Neuronal stem cell (in vitro differentiated cells): ENCODE data around the gene ZNHIT3.
"Not testable (repeated sequence)": the region's sequence is repeated elsewhere in the genome, so short reads cannot be mapped to it uniquely, and the experiment has no call there.

ENCODE experiments used
- DNase-seq: peaks from one replicate; pipeline ENCODE4 v3.0.0-alpha.2; 2013; ENCODE audit warnings: low spot score
- H2AFZ ChIP-seq: one replicate; pipeline ENCODE4 v1.6.1; 2013; ENCODE audit warnings: mild to moderate bottlenecking, low read length, inconsistent platforms
- H2AK5ac ChIP-seq: 2 replicates; pipeline ENCODE4 v1.6.1; 2013; ENCODE audit warnings: low read depth, mild to moderate bottlenecking, inconsistent platforms, low read length, moderate library complexity, mixed read lengths
- H2BK120ac ChIP-seq: 2 replicates; pipeline ENCODE4 v1.6.1; 2013; ENCODE audit warnings: low read depth, mild to moderate bottlenecking, inconsistent platforms, low read length, moderate library complexity, mixed read lengths
- H2BK12ac ChIP-seq: one replicate; pipeline ENCODE4 v1.6.1; 2013; ENCODE audit warnings: low read length, inconsistent platforms
- H2BK15ac ChIP-seq: 2 replicates; pipeline ENCODE4 v1.6.1; 2013; ENCODE audit warnings: mild to moderate bottlenecking, low read length, inconsistent platforms, mixed read lengths
- H2BK5ac ChIP-seq: one replicate; pipeline ENCODE4 v1.6.1; 2013; ENCODE audit warnings: inconsistent platforms, mild to moderate bottlenecking, low read length, moderate library complexity
- H3K14ac ChIP-seq: one replicate; pipeline ENCODE4 v1.6.1; 2013; ENCODE audit warnings: low read length, inconsistent platforms
- H3K18ac ChIP-seq: 2 replicates; pipeline ENCODE4 v1.6.1; 2013; ENCODE audit warnings: low read length, inconsistent platforms
- H3K23ac ChIP-seq: 2 replicates; pipeline ENCODE4 v1.6.1; 2013; ENCODE audit warnings: low read depth, mild to moderate bottlenecking, mixed read lengths, low read length, inconsistent platforms; ENCODE audit not compliant: poor library complexity
- H3K27ac ChIP-seq: replicated peaks from 3 replicates; pipeline ENCODE4 v1.5.1; 2013; ENCODE audit warnings: low read length, inconsistent platforms
- H3K27me3 ChIP-seq, 3 experiments: 2 replicates each; pipeline ENCODE4 v1.6.1; 2013; ENCODE audit warnings: low read length in 3 of 3, mild to moderate bottlenecking in 2 of 3, inconsistent platforms in 1 of 3, low read depth in 1 of 3, mixed read lengths in 1 of 3, moderate library complexity in 1 of 3; ENCODE audit not compliant: control insufficient read depth in 3 of 3, insufficient read depth in 3 of 3
- H3K36me3 ChIP-seq, 2 donors: replicated peaks in 1 of 2; 2 replicates each; pipeline ENCODE4 v1.6.1; 2013; ENCODE audit warnings: low read length in 2 of 2; ENCODE audit not compliant: control insufficient read depth in 2 of 2, insufficient read depth in 2 of 2
- H3K4ac ChIP-seq: 2 replicates; pipeline ENCODE4 v1.6.1; 2013; ENCODE audit warnings: inconsistent platforms, mild to moderate bottlenecking, low read length, moderate library complexity
- H3K4me1 ChIP-seq, 2 donors: 1 replicate in 1 of 2; 2 replicates in 1 of 2; pipeline ENCODE4 v1.6.1; 2013; ENCODE audit warnings: low read length in 2 of 2, low read depth in 1 of 2; ENCODE audit not compliant: control insufficient read depth in 2 of 2, insufficient read depth in 1 of 2
- H3K4me2 ChIP-seq: one replicate; pipeline ENCODE4 v1.6.1; 2013; ENCODE audit warnings: mild to moderate bottlenecking, low read length, inconsistent platforms; ENCODE audit not compliant: insufficient read depth, poor library complexity, severe bottlenecking
- H3K4me3 ChIP-seq, 2 donors: 2 replicates each; pipeline ENCODE4 v1.5.1; 2013; ENCODE audit warnings: low read length in 2 of 2, mild to moderate bottlenecking in 2 of 2, inconsistent platforms in 1 of 2, moderate library complexity in 1 of 2
- H3K79me1 ChIP-seq: one replicate; pipeline ENCODE4 v1.6.1; 2013; ENCODE audit warnings: low read depth, mild to moderate bottlenecking, inconsistent platforms, low read length, moderate library complexity
- H3K9ac ChIP-seq: one replicate; pipeline ENCODE4 v1.6.1; 2013; ENCODE audit warnings: mild to moderate bottlenecking, low read depth, low read length, inconsistent platforms; ENCODE audit not compliant: poor library complexity
- H3K9me3 ChIP-seq, 2 donors: replicated peaks in 1 of 2; 2 replicates each; pipeline versions ENCODE3 to v1.6.1; 2013; ENCODE audit warnings: low read length in 2 of 2, mild to moderate bottlenecking in 2 of 2, inconsistent platforms in 1 of 2, low read depth in 1 of 2, mixed read lengths in 1 of 2, moderate library complexity in 1 of 2; ENCODE audit not compliant: control insufficient read depth in 2 of 2, insufficient read depth in 1 of 2
- H4K8ac ChIP-seq: one replicate; pipeline ENCODE4 v1.6.1; 2013; ENCODE audit warnings: low read depth, mild to moderate bottlenecking, inconsistent platforms, low read length, moderate library complexity
- H4K91ac ChIP-seq: one replicate; pipeline ENCODE4 v1.6.1; 2013; ENCODE audit warnings: low read length, low read depth, mild to moderate bottlenecking, inconsistent platforms; ENCODE audit not compliant: poor library complexity
- WGBS, 2 donors: extraction: QIAGEN DNeasy Blood & Tissue Kit; methylation state at CpG; one replicate each; pipeline ENCODE4 v1.1.7; 2013; ENCODE audit warnings: missing lambda C conversion rate in 2 of 2, mixed read lengths in 1 of 2; ENCODE audit not compliant: insufficient read length in 2 of 2, insufficient replicate concordance in 1 of 2; ENCODE audit errors: extremely low coverage in 2 of 2; 5-methylcytosine and 5-hydroxymethylcytosine counted together

The ZNHIT3 gene

GRCh38 chr17:36475346-36475970 lies 11.0 kb upstream of the ZNHIT3 start:
- no peaks in the 10 kb centered on the region for H3K36me3 ChIP-seq
- H4K8ac ChIP-seq, result no peak overlapping the region
- no peak overlapping the region for H4K91ac ChIP-seq
- H2BK12ac ChIP-seq, result peak overlapping the region; percentile 41
- H3K18ac ChIP-seq, result no peak overlapping the region
- peak overlapping the region; percentile 57 for H2BK5ac ChIP-seq
- H2AFZ ChIP-seq, result no peak overlapping the region
- peak overlapping the region; percentile 44 for H3K9ac ChIP-seq
- no peak overlapping the region for H3K4ac ChIP-seq
- H3K4me3 ChIP-seq, result no peak overlapping the region
- no peak overlapping the region for H3K27ac ChIP-seq
- no peak overlapping the region for H2AK5ac ChIP-seq
- H2BK15ac ChIP-seq, result no peak overlapping the region
- peak overlapping the region; percentile 47 for H2BK120ac ChIP-seq
- no peak overlapping the region for H3K4me2 ChIP-seq
- no peak overlapping the region for H3K14ac ChIP-seq
- H3K79me1 ChIP-seq, result peaks cover 2% of the 10 kb centered on the region
- peaks cover 0 to 34% (median 0%) of the 10 kb centered on the region in 3 experiments for H3K27me3 ChIP-seq
- DNase-seq, result no peak
- no peaks in the 10 kb centered on the region for H3K9me3 ChIP-seq
- H3K23ac ChIP-seq, result no peak overlapping the region
- H3K4me1 ChIP-seq, result peaks cover 0 to 3% of the 10 kb centered on the region in 2 donors
- WGBS, 2 donors, result no CpG with 5 or more reads among the region's 4 CpGs

- H3K18ac ChIP-seq, result no peak overlapping the region
- H3K27me3 ChIP-seq, result peaks cover 0 to 16% (median 13%) of the 10 kb centered on the region in 3 experiments
- H3K9ac ChIP-seq, result no peak overlapping the region
- no peak overlapping the region for H2BK120ac ChIP-seq
- no peak overlapping the region for H3K23ac ChIP-seq
- H3K4me3 ChIP-seq, result no peak overlapping the region
- no peak overlapping the region for H2AK5ac ChIP-seq
- H3K27ac ChIP-seq, result no peak overlapping the region
- WGBS, 2 donors, result no CpG with 5 or more reads among the region's 7 CpGs
- H3K4ac ChIP-seq, result no peak overlapping the region
- H3K9me3 ChIP-seq, result peaks cover 0 to 5% of the 10 kb centered on the region in 2 donors
- H3K36me3 ChIP-seq, result no peaks in the 10 kb centered on the region
- H2AFZ ChIP-seq, result no peak overlapping the region
- H2BK12ac ChIP-seq, result no peak overlapping the region
- H3K14ac ChIP-seq, result no peak overlapping the region
- no peak for DNase-seq
- no peak overlapping the region for H2BK15ac ChIP-seq
- peaks cover 8 to 13% of the 10 kb centered on the region in 2 donors for H3K4me1 ChIP-seq
- H3K79me1 ChIP-seq, result peaks cover 3% of the 10 kb centered on the region
- H2BK5ac ChIP-seq, result no peak overlapping the region
- no peak overlapping the region for H4K91ac ChIP-seq
- H4K8ac ChIP-seq, result no peak overlapping the region
- H3K4me2 ChIP-seq, result no peak overlapping the region
Observed at GRCh38 chr17:36481829-36482228, 4.7 kb upstream of the ZNHIT3 start.

GRCh38 chr17:36482611-36483504 lies 3.6 kb upstream of the ZNHIT3 start:
- Histone ChIP-seq H2BK12ac (peak overlapping the region; percentile 93), H2BK15ac (peak overlapping the region; percentile 23), H2BK120ac (no peak overlapping the region), H2AFZ (peak overlapping the region; percentile 97), H3K4me2 (peak overlapping the region; percentile 33), H3K4me3 (peak overlapping the region; percentile 26 to 49), H3K36me3 (no peaks in the 10 kb centered on the region), H2AK5ac (peak overlapping the region; percentile 79), H4K91ac (no peak overlapping the region), H3K4me1 (peaks cover 8 to 13% of the 10 kb centered on the region in 2 donors), H2BK5ac (no peak overlapping the region), H3K23ac (peak overlapping the region; percentile 82), H3K27ac (no peak overlapping the region), H4K8ac (no peak overlapping the region), H3K79me1 (peaks cover 5% of the 10 kb centered on the region), H3K9ac (no peak overlapping the region), H3K14ac (no peak overlapping the region), H3K4ac (no peak overlapping the region), H3K9me3 (peaks cover 0 to 5% of the 10 kb centered on the region in 2 donors), H3K18ac (peak overlapping the region; percentile 88), H3K27me3 (peaks cover 0 to 16% (median 13%) of the 10 kb centered on the region in 3 experiments)
- no CpG with 5 or more reads among the region's 79 CpGs for WGBS, 2 donors
- DNase-seq, result peak; percentile 85

GRCh38 chr17:36484021-36484420 lies 2.5 kb upstream of the ZNHIT3 start:
- not testable (repeated sequence) for H3K27ac ChIP-seq, H3K36me3 ChIP-seq, H4K91ac ChIP-seq, H3K9me3 ChIP-seq, DNase-seq, H2BK5ac ChIP-seq, H3K4me3 ChIP-seq, H2BK120ac ChIP-seq, H4K8ac ChIP-seq, H2BK12ac ChIP-seq, H3K9ac ChIP-seq, H2AK5ac ChIP-seq, H3K18ac ChIP-seq, H2BK15ac ChIP-seq, H3K23ac ChIP-seq, H3K79me1 ChIP-seq, H3K4ac ChIP-seq, H3K14ac ChIP-seq, H2AFZ ChIP-seq, H3K4me2 ChIP-seq
- Histone ChIP-seq H3K27me3 (peaks cover 0 to 16% (median 13%) of the 10 kb centered on the region in 3 experiments), H3K4me1 (peaks cover 8 to 13% of the 10 kb centered on the region in 2 donors)
- no CpG with 5 or more reads among the region's 7 CpGs for WGBS, 2 donors
